Left lung (tissue), 10 donors: ENCODE results near the gene IL34. TPM values are rescaled to one million over a fixed set of nuclear protein-coding genes. Genes with fewer than 3 reads are reported as not detected.

Source experiments
- ATAC-seq: fragments of 200-7000 bp; cut with Tn5 transposase; one replicate; pipeline ENCODE4 v1.9.1; 2020; ENCODE audit warnings: moderate library complexity
- DNase-seq, 4 donors: peaks; one replicate each; pipeline ENCODE4 v3.0.0-alpha.2; 2013 to 2020
- H3K27ac ChIP-seq, 2 donors: fragments of 200-600 bp; sonication (generic) in 1 of 2; one replicate each; pipeline versions ENCODE4 v1.5.0 to v1.8.0; 2020 to 2021
- H3K27me3 ChIP-seq, 2 donors: fragments of 200-600 bp; sonication (generic) in 1 of 2; one replicate each; pipeline versions ENCODE4 v1.5.0 to v1.8.0; 2020 to 2021
- H3K36me3 ChIP-seq, 2 donors: fragments of 200-600 bp; sonication (generic) in 1 of 2; one replicate each; pipeline versions ENCODE4 v1.5.0 to v1.8.0; 2020 to 2021
- H3K4me1 ChIP-seq, 2 donors: fragments of 200-600 bp; one replicate each; pipeline ENCODE4 v1.8.0; 2021
- H3K4me3 ChIP-seq, 2 donors: fragments of 200-600 bp; sonication (generic) in 1 of 2; one replicate each; pipeline versions ENCODE4 v1.5.0 to v1.8.0; 2020 to 2021; ENCODE audit warnings: mild to moderate bottlenecking in 1 of 2
- H3K9me3 ChIP-seq, 2 donors: fragments of 200-600 bp; sonication (generic) in 1 of 2; one replicate each; pipeline versions ENCODE4 v1.5.0 to v1.8.0; 2020 to 2021
- intact Hi-C, 2 donors: fragments of 100-400 bp; cut with DNase I; formaldehyde crosslinking; loops; one replicate each; pipeline versions ENCODE4 v1.11.2 to v1.14.2; 2022
- polyA plus RNA-seq, 6 donors: library from polyadenylated mRNA; unstranded; fragments of 120-200 nt; gene quantifications; one replicate each; pipeline ENCODE4 v1.2.1, GENCODE V29; 2013; ENCODE audit not compliant: insufficient read length in 6 of 6
- total RNA-seq, 2 donors: library from RNA; stranded (reverse); fragmentation: NEBNext Ultra II Directional; extraction: Animal tissue kit (Norgen Biotek cat#: 25700); gene quantifications; one replicate each; pipeline ENCODE4 v1.2.1, GENCODE V29; 2021
- TF ChIP-seq, protein P1 (sequence below), 2 donors: fragments of 200-600 bp; sonication (generic) in 1 of 2; IDR thresholded peaks; one replicate each; pipeline versions ENCODE4 v1.5.0 to v1.8.0; 2021; ENCODE audit warnings: antibody characterized with exemption in 2 of 2
- donor health status: DM: no; HTN: yes; CAD: no.
- donor health status: DM: no; HTN: no; CAD: no.

IL34 gene
- total and polyA plus RNA-seq, 8 donors: 0.24 to 4.1 (median 0.45) TPM

- no peak overlapping the region for H3K27ac ChIP-seq
- H3K4me3 ChIP-seq: no peak overlapping the region
- no peaks in the 10 kb centered on the region for H3K9me3 ChIP-seq
- ATAC-seq (no peak), DNase-seq (no peak)
- intact Hi-C loops: loop anchor here in 1 of 2 donors (10.0 kb wide), 1 partner anchor 291 kb away; no protein-coding TSS in a partner anchor
- H3K36me3 ChIP-seq: no peaks in the 10 kb centered on the region
- H3K4me1 ChIP-seq: peaks cover 0 to 3% of the 10 kb centered on the region in 2 donors
- no peaks in the 10 kb centered on the region for H3K27me3 ChIP-seq
- TF ChIP-seq, protein P1, sequence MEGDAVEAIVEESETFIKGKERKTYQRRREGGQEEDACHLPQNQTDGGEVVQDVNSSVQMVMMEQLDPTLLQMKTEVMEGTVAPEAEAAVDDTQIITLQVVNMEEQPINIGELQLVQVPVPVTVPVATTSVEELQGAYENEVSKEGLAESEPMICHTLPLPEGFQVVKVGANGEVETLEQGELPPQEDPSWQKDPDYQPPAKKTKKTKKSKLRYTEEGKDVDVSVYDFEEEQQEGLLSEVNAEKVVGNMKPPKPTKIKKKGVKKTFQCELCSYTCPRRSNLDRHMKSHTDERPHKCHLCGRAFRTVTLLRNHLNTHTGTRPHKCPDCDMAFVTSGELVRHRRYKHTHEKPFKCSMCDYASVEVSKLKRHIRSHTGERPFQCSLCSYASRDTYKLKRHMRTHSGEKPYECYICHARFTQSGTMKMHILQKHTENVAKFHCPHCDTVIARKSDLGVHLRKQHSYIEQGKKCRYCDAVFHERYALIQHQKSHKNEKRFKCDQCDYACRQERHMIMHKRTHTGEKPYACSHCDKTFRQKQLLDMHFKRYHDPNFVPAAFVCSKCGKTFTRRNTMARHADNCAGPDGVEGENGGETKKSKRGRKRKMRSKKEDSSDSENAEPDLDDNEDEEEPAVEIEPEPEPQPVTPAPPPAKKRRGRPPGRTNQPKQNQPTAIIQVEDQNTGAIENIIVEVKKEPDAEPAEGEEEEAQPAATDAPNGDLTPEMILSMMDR (IDR thresholded peaks at IDR 0.05): no peak
These were observed 9.8 kb downstream of the IL34 start for GRCh38 chr16:70656065-70656711.

- Histone ChIP-seq H3K36me3 (no peaks in the 10 kb centered on the region), H3K27ac (no peak overlapping the region), H3K9me3 (no peaks in the 10 kb centered on the region), H3K4me3 (no peak overlapping the region), H3K4me1 (peaks cover 0 to 3% of the 10 kb centered on the region in 2 donors), H3K27me3 (no peaks in the 10 kb centered on the region)
- no peak for ATAC-seq
- TF ChIP-seq, protein P1 (IDR thresholded peaks at IDR 0.05): no peak
- intact Hi-C loops: loop anchor here in 1 of 2 donors (10.0 kb wide), 1 partner anchor 292 kb away; no protein-coding TSS in a partner anchor
- no peak for DNase-seq
These were observed 10.4 kb downstream of the IL34 start for GRCh38 chr16:70656712-70657263.

GRCh38 chr16:70657956-70658355 is 11.6 kb downstream of the IL34 start:
- ATAC-seq (no peak), DNase-seq (no peak)
- Histone ChIP-seq H3K4me3 (no peak overlapping the region), H3K36me3 (peaks cover 0 to 10% of the 10 kb centered on the region in 2 donors), H3K27ac (no peak overlapping the region), H3K4me1 (peaks cover 0 to 3% of the 10 kb centered on the region in 2 donors), H3K27me3 (no peaks in the 10 kb centered on the region), H3K9me3 (no peaks in the 10 kb centered on the region)
- TF ChIP-seq, protein P1 (IDR thresholded peaks at IDR 0.05): no peak
- intact Hi-C loops: loop anchor here in 1 of 2 donors (10.0 kb wide), 1 partner anchor 293 kb away; no protein-coding TSS in a partner anchor

GRCh38 chr16:70658921-70659320 is 12.6 kb downstream of the IL34 start:
- Histone ChIP-seq H3K4me3 (no peak overlapping the region), H3K36me3 (peaks cover 0 to 20% of the 10 kb centered on the region in 2 donors), H3K4me1 (peaks cover 0 to 3% of the 10 kb centered on the region in 2 donors), H3K27ac (no peak overlapping the region), H3K9me3 (no peaks in the 10 kb centered on the region), H3K27me3 (no peaks in the 10 kb centered on the region)
- intact Hi-C loops: loop anchor here in 1 of 2 donors (10.0 kb wide), 1 partner anchor 294 kb away; no protein-coding TSS in a partner anchor
- no peak for DNase-seq
- no peak for ATAC-seq
- TF ChIP-seq, protein P1 (IDR thresholded peaks at IDR 0.05): no peak

DNA sequence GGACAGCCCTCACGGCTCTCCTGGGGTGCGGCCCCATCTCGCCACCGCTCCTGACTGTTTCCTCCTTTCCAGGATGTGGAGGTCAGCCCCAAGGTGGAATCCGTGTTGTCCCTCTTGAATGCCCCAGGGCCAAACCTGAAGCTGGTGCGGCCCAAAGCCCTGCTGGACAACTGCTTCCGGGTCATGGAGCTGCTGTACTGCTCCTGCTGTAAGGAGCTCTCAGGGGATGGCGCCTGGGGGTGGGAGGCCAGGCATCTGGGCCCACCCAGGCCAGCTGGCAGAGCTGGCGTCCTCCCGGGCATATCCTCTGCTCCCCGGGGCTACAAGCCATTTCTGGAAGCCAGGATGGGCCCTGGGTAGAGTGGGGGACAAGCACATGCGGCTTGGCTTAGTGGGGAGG is 13.2 kb downstream of the IL34 start:
- Histone ChIP-seq H3K36me3 (peaks cover 0 to 26% of the 10 kb centered on the region in 2 donors), H3K27ac (no peak overlapping the region), H3K4me1 (no peaks in the 10 kb centered on the region), H3K4me3 (no peak overlapping the region), H3K27me3 (no peaks in the 10 kb centered on the region), H3K9me3 (no peaks in the 10 kb centered on the region)
- intact Hi-C loops: loop anchor here in 1 of 2 donors (10.0 kb wide), 1 partner anchor 295 kb away; no protein-coding TSS in a partner anchor
- TF ChIP-seq, protein P1 (IDR thresholded peaks at IDR 0.05): no peak
- ATAC-seq (no peak), DNase-seq (no peak)
